ENCODE measurements around the gene ELAVL4.
A peak's percentile ranks its signal among the peaks of the same experiment; 100 is the strongest.
"Not testable (repeated sequence)": the region's sequence is repeated elsewhere in the genome, so short reads cannot be mapped to it uniquely, and the experiment has no call there.

Gene ELAVL4

DNA sequence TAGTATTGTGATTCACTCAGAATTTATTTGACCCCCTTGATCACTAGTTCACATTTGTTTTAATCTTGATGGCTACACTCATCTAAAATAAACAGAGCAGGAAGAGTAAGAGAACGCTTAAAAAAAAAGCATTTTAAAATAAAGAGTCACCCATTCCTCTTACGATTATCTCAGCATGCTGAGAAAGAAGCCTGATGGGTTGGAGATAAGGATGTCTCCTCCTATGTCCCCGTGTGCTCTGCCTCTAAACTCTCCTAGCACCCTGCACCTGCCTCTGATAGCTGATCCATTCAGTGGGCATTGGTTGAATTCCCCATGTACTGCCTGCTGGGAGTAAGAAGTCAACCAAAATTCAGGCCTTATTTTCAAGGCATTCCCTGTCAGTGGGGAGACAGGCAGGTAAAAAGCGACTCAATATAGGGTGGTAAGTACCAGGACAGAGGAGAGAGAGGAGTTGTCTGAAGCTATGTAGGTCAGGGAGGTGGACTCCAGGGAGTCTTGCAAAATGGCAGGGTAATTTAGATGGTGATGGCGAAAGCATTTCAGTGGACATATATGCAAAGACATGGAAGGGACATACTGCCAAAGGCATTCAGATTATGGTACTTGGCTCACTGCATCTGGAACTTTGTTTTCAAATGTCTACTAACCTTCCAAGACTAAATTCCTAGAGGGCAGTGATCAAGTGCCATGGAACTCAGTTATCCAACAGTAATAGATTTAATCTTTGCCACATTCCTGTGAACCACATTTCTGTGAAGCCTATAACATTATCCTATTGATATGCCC lies 18.4 kb downstream of the ELAVL4 start:
- DNase-seq, result no peak

DNA sequence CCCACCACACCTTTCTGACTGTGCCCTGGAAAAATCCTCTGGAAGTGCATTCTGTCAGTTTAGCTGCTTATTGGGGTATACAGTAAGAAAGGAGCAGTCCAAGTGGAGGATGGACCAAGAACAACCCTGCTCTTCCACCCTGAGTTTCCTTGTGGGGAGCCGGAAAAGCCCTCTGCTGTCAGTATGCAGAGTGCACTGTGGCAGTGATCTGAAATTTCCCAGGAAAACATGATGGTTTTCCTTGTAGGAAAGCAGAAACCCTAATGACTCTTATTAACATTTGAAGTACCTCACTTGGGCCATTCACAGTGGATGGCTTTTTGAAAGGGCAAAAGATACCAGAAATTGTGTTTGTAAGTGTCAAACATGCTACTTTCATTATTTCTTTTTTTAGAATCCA lies 20.5 kb downstream of the ELAVL4 start:
- DNase-seq, result no peak

DNA sequence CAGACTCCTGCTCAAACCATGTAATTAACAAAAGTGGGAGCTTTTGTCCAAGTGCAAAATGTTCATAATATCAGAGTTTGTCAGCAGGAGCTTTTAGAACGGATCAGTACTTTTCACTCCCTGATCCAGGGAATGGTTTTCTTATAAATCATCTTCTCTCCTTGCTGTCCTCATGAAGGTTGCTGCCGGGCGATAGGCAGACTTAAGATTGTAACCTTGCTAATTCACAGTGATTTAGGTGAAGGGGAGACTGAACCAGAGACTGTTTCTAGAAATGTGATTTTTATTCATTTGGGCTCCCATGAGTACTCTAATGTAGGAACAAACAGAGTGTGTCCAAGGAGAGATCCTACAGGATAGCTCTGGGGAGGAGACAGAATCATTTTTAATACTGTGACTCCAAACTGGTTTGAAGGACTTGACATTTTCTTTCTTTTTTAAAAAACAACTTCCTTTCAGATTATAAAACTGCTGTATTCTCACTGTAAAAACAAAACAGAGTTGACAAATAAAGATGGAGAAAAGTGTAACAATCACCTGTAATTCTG lies 23.7 kb downstream of the ELAVL4 start:
- DNase-seq, result no peak

DNA sequence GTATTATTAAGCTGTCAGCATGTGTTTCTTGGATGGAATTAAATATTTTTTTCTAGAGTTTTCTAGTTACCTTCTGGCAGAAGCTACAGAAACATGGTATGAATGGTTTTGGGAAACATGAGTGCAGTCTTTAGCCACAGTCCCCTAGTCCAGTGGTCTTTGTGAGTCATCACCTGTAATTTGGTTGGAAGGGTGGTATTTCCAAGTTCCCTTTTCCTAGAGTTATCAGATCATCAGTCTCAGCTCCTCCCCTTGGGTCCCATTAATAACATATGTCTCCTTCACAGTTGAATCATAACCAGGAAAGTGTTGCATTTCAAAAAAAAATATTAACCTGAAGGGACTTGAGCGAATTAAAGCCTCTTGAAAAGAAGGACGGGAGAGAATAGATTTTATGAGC lies 27.0 kb downstream of the ELAVL4 start:
- DNase-seq, result no peak

DNA sequence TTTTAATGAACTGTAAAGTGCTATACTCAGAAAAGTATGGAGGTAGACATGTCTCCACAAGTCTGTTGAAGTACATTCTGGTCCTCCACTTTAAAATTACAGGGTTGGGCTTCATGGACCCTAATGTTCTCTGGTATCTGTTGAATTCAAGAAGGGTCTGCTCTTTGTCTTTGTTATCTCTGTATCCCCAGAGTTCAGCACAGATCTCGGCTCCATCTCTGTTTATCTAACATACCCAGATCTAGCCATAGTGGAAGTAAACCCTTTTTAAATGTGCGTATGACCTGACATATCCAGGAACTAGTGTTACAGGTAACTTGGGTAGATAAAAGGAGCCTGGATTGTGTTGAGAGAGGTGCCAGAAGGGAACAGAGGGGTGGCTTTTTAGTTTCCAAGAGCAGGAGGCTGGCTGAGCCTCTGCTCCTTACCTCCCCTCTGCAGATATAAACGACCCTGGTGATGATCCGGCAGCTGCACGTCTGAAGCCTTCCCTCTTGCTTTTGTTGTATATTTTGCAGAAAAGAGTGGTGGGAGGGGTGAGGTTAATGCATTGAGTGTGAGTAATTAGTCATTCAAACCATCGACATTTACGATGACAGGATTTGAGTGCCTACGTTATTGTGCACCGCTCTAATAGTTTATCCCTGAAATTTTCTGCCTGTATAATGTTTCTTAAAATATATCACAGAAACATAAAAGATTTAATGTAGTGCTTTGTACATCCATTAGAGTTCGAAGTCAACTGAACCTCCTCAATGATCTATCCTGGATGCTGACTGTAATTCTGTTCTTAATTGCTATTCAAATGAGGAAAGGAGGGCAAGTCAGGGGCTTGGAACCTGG lies 30.8 kb downstream of the ELAVL4 start:
- DNase-seq, result no peak

DNA sequence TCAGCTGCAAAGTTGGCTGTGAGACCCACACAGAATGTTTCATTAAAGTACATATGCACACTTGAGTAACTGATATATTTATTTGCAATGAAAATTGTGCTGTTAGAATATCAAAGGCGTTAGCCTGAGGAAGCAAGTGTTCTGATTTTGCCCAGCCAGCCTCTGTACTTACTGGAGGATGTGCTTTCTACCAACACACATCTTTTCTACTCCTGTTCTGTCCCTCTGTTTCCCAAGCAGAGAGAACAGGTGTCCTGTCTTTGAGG lies 31.4 kb downstream of the ELAVL4 start:
- DNase-seq, result no peak

DNA sequence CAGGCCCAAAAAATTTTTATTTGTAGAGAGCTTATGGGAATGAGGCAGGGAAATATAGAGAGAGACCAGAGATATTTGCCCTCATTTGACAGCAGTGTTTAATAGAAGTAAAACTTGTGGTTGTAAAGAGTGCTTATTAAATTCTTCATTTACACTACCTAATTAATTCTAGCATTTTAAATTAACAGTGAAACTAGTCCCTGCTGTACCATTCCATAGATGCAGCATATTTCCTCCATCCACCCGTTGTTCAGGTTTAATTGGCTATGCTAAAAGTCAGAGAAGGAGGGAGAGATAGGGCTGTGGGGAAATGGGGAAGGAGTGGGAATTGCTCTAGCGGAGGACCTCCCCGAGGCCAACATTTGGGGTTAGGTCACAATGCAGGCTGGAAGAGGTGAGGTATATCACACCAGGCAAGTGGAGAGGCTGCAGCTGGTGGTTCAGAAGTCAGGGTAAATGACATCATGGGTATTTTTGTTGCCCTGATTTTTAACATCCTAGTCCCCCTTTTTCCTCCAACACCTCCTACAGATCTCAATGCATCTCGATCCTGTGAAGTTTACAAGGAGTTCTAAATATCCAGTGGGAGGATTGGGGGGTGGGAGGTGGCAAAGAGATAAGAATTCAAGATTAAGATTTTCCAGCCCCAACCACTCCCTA lies 38.6 kb downstream of the ELAVL4 start:
- DNase-seq, result no peak

DNA sequence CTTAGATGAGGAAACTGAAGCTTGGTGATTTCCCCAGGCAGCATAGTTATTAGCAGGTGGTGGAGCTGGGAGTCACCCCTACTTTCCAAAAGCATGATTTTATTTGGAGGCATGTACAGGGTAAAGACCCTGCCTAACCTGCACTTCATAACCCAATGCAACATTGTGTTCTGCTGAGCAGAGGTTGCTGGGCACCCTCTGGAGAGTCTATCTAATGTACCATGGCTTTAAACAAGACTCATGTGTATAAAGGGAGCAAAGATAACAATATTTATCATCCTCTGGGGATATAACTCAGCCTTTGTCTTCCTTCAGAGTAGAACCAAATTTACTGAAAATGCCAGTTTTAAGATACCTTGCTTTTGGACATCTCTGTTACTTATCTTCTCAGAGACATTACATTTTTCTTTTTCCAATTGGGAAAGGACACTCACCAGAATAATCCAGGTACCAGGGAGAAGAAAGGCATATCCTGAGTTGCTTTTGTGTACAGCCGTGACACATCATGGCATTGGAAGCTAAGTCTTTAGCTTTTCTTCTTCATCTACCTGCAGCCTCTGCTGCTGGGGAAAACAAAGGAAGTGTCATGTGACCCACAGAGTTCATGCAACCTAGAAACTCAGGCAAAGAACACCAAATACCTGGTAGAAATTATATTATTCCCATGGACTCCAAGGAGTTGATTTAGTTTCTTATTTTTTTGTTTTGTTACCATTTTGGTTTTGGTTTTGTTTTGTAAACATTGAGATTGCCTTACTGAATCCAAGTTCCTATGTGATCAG lies 39.6 kb downstream of the ELAVL4 start:
- peak; percentile 16 for DNase-seq

DNA sequence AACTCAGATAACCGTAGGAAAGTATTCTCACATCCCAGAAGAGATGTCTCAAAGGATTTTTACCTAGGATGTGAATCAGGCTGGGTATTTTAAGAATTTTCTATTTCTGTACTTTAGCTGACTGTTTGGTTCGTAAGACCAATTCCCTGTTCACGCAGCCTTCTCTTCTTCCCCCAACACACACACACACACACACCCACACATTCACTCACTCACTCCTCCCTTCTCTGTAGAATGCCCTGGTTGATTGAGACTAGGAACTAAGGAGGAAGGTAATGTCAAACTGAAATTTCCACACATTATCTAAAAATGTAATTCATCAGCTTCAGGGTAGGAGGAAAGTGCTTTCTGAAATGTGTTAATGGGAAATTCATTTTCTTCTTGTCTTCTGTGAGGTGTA lies 43.5 kb downstream of the ELAVL4 start:
- no peak for DNase-seq

DNA sequence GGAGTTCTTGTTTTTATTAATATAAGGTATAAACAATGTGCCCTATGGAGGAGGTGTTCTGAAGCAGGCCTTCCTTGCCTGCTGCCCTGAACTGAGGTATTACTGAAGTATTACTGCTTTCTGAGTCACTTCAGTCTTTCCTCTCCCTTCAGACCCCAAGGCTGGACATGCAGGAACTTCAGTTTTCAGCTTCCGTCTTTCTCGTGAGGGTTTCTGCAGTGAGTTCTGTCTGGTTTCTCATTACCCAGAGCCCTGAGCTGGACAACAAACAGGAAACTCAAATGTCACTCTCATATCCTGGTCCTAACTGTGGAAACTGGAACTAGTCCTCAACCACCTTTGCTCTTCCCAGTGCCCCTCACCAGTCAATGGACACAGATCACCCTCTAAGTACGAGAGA lies 46.8 kb downstream of the ELAVL4 start:
- DNase-seq, result no peak

DNA sequence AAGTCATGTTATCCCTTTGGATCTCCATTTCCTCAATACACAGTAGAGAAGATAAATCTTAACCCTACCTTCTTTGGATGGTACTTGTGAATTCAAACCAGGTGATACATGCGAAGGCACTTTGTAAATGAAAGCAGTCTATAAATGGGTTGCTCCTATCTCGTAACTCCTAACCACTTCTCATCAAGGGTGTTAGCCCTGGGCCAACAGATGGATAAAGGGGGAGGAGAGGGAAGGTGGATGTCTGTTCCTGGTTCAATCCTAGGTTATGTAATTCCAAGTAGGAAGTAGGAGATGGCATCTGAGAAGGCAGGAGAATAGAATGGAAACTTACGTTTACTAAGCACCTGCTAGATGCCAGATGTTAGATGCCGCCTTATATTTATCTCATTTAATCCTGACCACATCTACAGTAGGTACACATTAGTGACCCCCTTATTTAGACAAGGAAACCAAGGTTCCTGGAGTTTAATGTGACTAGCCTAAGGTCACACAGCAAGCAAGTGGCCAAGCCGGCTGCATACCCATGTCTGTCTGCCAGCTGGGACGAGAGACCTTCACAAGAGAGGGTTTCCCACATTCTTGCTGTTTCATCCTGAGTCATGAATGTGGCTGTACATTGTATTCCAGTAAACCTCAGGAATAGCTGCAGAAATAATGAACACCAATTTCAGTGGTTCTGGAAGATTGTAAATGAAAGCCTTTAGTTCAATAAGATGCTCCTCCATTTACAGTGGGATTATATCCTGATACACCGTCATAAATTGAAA lies 47.7 kb downstream of the ELAVL4 start:
- DNase-seq, result no peak

DNA sequence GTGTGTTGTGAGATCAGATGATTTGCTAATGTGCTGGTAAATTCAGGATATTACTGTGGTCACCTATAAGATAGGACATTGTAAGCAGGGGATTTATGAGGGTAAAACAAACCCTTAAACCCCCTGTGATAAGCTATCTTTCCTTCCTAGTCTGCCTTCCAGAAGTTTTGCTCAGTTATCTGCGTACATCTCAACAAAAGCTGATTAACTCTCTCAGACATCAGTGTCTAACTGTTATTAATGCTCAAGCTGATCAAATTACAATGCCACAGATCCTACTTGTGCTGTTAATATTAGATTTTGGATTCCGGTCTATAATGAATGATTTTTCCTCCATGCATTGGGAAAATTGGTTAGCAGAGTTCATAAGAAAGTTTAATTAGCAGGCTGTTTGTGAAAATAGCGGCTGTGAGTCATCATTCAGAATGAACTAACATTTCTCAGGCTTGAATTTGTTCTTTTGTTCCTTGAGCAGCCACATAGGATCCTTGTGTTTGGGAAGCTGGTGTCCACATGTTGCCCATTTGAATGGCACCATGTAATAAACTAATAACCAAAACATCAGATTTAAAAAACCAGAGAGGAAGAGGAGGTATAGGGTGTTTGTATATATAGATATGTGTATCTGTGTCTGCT lies 48.7 kb downstream of the ELAVL4 start:
- DNase-seq, result no peak

DNA sequence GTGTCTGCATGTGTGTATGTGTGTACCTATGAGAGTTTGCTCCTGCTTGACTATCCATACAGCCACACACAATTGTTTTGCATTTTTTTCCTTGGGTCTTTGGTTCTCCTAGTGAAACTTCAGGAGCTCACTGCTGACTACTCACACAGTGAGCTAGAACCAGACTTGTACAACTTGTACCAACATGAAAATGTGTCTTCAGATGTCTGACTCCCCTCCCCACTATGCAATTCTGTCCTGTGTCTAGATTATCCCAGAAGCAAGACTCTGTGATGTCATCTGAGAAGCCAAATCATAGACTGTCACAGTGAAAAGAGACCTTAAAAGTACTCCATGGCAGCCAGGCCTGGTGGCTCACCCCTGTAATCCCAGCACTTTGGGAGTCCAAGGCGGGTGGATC lies 49.7 kb downstream of the ELAVL4 start:
- no peak for DNase-seq

DNA sequence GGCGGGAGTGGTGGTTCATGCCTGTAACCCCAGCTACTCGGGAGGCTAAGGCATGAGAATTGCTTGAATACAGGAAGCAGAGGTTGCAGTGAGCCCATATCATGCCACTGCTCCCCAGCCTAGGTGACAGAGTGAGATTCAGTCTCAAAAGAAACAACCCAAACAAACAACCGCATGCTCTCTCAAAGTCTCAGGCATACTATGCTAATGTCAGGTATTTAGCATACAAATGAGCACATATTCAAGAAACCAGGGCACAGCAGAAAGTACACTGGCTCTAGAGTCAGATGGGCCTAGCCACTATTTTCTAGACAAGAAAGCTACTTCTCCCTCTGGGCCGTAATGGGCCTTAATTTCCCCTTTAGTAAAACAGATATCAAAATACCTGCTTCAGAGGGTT lies 55.0 kb downstream of the ELAVL4 start:
- DNase-seq, result no peak

DNA sequence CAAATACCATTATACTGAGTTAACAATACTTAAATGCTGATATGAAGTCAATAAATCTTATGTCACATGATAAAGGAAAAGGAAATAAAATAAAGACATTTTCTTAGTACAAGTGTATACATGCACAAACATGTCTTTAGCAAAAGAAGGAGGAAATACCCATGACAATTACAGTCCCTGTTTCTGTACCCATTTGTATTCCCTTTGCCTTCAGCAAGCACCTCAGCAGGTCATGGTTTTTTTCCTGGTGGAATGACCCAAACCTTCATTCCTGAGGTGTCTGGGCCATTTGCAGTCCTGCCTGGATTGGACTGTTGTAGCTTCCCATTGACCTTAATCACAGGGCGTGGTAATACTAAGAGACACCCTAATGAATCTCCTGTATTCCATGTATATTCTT lies 57.6 kb downstream of the ELAVL4 start:
- not testable (repeated sequence) for DNase-seq

DNA sequence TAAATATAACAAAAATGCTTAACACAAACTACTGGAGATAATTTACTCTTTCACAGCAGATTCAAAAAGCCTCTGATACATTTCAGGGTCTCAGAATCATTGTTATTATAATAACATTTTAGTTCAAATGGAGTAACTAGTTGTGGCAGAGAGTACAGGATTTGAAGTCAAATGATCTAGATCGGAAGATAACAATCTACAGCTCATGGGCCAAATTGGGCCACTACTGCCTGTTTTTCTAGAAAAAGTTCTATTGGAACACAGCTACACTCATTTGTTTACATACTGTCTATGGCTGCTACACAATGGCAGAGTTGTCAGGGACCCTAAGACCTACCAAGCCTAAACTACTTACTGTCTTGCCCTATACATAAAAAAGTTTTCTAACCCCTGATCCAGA lies 63.6 kb downstream of the ELAVL4 start:
- no peak for DNase-seq

DNA sequence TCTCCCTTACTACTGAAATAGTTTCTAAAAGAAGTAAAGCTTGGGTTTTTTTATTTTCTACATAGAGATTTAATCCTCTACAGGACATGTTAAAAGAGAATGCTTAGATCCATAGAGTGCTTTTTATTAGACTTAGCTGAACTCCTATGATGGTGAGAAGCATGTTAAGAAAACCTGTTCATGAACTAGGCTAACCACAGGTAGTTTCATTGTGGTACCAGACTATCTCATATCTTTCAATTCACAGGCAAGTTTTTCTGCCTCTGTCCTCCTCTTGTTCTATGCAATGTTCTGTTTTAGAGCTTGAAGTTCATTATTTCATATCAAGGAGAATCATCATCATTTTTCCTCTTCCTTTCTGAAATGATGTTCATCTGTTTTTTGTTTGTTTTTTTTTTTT lies 65.4 kb downstream of the ELAVL4 start:
- DNase-seq, result no peak

DNA sequence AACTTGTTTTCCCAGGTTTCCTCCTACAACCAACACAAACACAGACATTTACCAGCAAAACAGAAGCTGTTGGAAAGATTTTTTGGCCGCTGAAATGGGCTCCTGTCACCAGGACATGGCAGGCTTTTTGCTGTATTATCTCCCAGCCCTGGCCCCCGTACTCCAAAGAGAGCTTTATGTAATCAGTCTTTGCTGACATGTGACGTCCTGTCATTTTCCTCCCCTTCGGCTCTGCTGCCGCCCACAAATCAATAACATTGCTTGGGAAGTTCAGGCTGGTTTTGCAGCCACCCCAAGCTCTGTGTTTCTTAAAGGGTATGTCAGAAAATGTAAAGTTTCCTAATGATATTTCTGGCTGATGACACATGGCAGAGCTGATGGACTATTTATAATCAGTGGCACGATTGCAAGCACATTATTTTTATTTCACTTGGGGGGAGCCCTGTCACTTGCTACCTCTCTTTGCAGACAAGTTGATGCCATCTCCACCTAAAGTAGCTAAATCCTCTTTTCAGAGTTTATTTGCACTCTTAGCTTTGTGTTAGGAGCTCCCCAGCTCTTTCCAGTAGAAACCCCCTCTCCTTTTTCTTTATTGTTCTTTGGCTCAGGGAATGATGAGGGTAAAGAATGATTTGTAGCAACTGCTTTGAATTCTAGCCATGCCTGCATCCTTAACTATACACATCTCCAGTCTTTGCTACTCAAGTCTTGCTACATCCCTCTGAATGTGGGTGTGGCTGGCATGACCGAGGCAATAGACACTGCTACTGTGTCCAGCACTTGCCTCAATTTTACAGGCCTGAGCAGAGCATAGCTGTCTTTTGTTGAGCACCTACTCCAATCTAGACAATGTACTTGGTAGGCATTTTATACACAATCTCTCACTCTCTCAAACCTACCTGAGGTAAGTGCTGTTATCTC lies 67.3 kb downstream of the ELAVL4 start:
- DNase-seq, result no peak

DNA sequence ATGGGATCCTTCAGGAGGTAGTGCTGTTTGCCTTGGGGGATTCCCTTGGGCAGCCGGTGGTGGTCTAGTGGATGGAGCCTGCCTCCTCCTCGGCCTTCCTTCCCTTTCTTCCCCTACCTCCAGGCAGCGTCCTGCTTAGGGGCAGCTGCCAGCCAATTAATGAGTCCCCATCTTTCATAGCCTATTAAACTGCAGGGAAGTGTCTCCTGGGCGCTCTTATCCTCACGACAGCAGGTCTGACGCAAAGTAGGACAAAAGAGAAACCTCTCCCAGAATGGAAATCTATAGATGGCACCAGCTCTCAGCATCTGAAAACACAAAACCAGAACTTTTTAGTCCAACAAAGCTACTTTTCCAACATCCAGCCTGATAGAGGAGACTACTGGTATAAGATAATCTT lies 69.3 kb downstream of the ELAVL4 start:
- no peak for DNase-seq

DNA sequence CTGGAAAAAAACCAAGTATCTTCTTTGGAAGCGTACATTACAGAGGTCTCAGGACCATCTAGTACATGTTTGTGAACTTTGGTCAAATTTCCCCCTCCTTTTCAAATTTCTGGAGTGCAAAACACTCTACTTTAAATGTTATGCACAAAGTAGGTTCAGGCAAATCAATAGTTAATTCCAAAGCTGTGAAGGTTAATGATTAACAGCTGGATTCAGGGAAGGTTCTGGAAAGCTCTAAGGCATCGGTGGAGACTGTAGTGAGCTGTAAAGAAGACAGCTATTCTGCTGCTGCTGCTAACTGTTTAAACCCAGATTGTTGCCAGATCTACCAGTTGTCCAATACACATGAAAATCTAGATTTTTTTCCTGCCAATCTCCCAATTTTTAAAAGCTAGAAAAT lies 70.9 kb downstream of the ELAVL4 start:
- DNase-seq, result peak; percentile 45

DNA sequence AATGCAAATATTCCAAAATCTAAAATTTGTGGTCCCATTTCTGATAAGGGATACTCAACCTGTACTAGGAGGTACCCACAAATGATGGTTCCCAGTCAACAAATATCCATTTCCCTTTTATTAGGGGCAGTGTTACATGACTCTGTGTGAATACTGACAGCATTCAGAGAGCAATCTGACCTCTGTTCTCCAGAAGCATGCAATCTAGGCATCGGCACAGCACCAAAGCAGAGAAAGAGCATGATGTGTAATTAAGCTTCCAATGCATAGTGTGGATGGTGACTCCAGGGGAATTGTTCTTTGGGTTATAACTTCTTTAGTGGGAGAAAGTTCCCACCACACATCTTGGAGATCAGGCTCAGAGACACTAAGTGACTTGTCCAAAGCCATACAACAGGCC lies 71.6 kb downstream of the ELAVL4 start:
- DNase-seq, result no peak

All from DMS53 (cell line).